NB4 (cell line): ENCODE measurements around the gene GNA14.

ENCODE experiments used
- DNase-seq: peaks from one replicate; pipeline ENCODE4 v3.0.0; 2010; ENCODE audit warnings: low read depth
- H3K4me3 ChIP-seq: one replicate; pipeline ENCODE4 v1.5.1; 2011; ENCODE audit warnings: mild to moderate bottlenecking, low read depth, low read length, moderate library complexity
- MYC ChIP-seq: IDR thresholded peaks from 2 replicates; pipeline ENCODE4 v1.6.1; 2011; ENCODE audit warnings: low read depth, low read length
- POLR2A ChIP-seq: IDR thresholded peaks from 2 replicates; pipeline ENCODE4 v1.6.1; 2011; ENCODE audit warnings: mild to moderate bottlenecking; ENCODE audit not compliant: insufficient read length; ENCODE audit errors: extremely low read depth
- TF ChIP-seq, protein P1 (sequence below): IDR thresholded peaks from 2 replicates; pipeline ENCODE4 v1.6.1; 2011; ENCODE audit warnings: low read depth, low read length
- TF ChIP-seq, protein P2 (sequence below): IDR thresholded peaks from one replicate; pipeline ENCODE4 v1.5.1; 2012; ENCODE audit warnings: low read depth, low read length

The GNA14 gene

DNA sequence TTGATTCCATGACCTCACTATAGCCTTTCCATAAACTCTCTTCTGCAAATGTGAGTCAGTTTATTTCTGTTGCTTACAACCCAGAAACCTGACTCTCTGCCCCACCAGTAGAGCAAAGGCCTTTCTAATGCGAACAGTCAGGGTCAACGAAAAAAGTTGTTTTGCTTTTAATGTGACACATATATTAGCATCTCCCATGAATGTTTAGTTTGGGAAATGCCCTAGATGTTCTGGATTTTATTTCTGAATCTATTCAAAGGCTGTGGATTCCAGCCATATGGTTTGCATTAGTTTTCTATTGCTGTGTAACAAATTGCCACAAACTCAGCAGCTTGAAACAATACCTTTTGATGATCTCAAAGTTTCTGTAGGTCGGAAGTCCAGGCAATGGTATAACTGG lies 193.5 kb downstream of the GNA14 start:
- DNase-seq: no peak
- no peak for TF ChIP-seq MYC
- TF ChIP-seq, protein P1, sequence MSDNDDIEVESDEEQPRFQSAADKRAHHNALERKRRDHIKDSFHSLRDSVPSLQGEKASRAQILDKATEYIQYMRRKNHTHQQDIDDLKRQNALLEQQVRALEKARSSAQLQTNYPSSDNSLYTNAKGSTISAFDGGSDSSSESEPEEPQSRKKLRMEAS: no peak
- no peak for TF ChIP-seq POLR2A
- TF ChIP-seq, protein P2, sequence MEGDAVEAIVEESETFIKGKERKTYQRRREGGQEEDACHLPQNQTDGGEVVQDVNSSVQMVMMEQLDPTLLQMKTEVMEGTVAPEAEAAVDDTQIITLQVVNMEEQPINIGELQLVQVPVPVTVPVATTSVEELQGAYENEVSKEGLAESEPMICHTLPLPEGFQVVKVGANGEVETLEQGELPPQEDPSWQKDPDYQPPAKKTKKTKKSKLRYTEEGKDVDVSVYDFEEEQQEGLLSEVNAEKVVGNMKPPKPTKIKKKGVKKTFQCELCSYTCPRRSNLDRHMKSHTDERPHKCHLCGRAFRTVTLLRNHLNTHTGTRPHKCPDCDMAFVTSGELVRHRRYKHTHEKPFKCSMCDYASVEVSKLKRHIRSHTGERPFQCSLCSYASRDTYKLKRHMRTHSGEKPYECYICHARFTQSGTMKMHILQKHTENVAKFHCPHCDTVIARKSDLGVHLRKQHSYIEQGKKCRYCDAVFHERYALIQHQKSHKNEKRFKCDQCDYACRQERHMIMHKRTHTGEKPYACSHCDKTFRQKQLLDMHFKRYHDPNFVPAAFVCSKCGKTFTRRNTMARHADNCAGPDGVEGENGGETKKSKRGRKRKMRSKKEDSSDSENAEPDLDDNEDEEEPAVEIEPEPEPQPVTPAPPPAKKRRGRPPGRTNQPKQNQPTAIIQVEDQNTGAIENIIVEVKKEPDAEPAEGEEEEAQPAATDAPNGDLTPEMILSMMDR: no peak
- no peak overlapping the region for H3K4me3 ChIP-seq

- TF ChIP-seq, protein P2: no peak
- no peak for TF ChIP-seq POLR2A
- TF ChIP-seq MYC: no peak
- TF ChIP-seq, protein P1: no peak
- peak overlapping the region; percentile 52 for H3K4me3 ChIP-seq
- DNase-seq: peak; percentile 70
Measured at GRCh38 chr9:77453825-77454647, 194.1 kb downstream of the GNA14 start.

DNA sequence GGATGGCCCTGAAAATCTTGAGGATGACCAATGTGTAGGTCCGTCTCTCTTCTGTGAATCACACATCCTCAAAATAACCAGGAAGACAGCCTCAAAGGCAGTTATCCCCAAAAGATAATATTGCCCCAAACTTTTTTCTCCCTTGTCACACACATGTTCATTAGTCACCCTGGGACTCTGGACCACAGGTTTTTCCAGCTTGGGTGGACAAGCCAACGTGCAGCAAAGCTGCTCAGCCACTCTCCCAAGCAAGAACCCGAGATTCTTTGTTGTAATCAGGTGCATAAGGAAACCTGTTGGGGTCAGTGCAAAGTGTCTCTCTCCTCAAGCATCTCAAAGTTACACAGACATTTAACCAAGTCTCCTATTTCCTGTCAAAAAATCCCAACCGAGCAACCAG lies 196.6 kb downstream of the GNA14 start:
- DNase-seq: no peak
- H3K4me3 ChIP-seq: no peak overlapping the region
- TF ChIP-seq, protein P2: no peak
- TF ChIP-seq MYC: no peak
- TF ChIP-seq, protein P1: no peak
- no peak for TF ChIP-seq POLR2A

DNA sequence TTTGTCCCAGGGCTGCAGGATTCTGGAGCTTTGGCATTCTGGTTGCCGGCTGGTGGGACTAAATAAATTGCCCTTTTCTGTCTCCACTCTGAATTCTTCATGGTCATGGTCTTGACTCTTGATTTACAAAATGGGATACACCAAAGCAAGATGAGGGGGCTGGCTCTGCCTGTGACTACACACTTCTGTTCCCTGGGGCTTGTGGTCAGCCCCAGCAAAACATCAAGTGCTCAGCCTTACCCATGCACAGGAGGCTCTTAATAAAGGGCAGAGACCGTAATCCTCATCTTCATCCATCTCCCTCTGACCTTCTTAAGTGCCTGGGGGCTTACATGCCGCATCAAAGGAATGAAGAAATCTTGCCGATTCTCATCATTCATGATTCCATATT lies 198.0 kb downstream of the GNA14 start:
- no peak overlapping the region for H3K4me3 ChIP-seq
- DNase-seq: no peak
- TF ChIP-seq POLR2A (no peak), MYC (no peak)
- TF ChIP-seq, protein P2: no peak
- TF ChIP-seq, protein P1: no peak

DNA sequence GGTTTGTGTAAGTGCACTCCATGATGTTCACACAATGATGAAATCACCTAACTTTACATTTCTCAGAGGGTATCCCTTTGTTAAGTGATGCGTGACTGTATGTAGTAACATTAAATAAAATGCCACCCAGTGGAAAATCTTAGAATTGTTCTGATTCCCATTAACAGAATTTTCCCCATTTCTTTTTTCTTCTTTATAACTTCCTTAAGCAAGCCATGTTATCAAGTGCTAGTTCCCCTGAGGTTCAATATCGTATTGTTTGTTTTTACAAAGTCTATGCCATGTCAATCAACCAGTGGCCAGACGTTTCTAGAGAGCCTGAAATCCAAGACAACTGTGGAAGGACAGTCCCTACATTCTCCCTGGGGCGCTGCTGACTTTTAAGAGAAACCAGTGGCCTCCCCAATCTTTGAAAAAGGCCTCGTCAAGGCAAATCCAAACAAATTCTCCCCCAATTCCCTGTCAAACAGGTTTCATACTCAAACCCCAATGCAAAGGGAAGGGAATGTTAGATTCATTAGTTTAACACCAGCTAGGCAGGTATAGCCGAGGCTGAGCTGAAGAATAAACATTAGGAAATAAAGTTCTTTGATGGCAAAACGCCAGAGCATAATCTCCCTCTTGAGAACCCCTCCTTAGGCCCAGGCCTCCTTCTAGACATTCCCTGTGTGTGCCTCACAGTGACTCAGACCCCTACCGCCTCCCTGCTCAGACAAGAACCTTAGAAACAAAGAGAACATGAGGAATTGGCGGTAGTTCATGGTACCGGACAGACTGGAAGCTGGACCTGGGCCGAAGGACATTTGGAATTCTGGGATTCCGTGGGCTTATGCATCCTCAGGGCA lies 198.7 kb downstream of the GNA14 start:
- DNase-seq: no peak
- TF ChIP-seq MYC: no peak
- TF ChIP-seq, protein P2: no peak
- TF ChIP-seq, protein P1: no peak
- TF ChIP-seq POLR2A: no peak
- no peak overlapping the region for H3K4me3 ChIP-seq
